PC-9 (cell line): Measurements from ENCODE around the gene NOXA1.

Experiments used
- EZH2 ChIP-seq: fragments of 200-600 bp; sonication (generic); IDR thresholded peaks from 2 replicates; pipeline ENCODE4 v1.8.0; 2017; ENCODE audit warnings: antibody characterized with exemption, low read depth
- TF ChIP-seq, protein P1 (sequence below): fragments of 200-600 bp; sonication (generic); conservative IDR thresholded peaks from 2 replicates; pipeline ENCODE4 v1.6.1; 2017; ENCODE audit warnings: mixed run types, antibody characterized with exemption, mild to moderate bottlenecking, moderate library complexity

DNA sequence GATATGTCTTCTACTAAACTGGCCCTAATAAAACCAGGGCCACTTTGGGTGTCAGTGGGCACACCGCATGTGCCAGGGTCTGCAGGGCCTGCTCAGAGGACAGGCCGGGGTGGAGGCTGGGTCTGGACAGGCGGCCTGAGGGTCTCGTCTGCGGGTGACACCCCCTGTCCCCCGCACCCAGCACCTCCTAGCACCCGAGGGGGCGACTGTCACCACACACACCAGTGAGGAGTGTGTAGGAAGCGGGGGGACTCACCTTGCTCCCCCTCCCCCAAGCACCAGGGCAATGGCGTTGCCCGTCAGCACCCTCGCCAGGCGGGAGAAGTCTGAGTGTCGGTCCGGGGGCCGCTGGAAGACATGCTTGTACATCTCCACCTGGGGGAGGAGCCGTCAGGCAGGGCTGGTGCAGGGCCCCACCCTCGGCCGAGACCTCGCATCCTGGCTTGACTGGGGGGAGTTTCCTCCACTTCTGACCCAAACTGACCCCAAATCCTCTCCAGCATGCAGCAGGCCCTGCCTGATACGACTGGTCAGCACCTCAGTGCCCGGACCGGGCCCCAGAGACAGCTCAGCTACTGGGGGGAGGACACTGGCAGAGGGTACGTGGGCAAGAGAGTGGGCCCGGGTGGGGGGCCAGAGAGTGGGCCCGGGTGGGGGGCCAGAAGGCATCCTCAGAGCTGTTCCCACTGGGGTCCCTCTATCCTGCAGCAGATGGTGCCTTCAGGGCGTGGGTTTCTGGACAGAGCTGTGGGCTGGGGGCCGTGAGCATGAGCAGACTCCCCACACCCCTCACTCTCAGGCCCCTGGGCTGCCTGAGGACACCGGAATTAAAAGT is 54.8 kb downstream of the NOXA1 start:
- TF ChIP-seq, protein P1, sequence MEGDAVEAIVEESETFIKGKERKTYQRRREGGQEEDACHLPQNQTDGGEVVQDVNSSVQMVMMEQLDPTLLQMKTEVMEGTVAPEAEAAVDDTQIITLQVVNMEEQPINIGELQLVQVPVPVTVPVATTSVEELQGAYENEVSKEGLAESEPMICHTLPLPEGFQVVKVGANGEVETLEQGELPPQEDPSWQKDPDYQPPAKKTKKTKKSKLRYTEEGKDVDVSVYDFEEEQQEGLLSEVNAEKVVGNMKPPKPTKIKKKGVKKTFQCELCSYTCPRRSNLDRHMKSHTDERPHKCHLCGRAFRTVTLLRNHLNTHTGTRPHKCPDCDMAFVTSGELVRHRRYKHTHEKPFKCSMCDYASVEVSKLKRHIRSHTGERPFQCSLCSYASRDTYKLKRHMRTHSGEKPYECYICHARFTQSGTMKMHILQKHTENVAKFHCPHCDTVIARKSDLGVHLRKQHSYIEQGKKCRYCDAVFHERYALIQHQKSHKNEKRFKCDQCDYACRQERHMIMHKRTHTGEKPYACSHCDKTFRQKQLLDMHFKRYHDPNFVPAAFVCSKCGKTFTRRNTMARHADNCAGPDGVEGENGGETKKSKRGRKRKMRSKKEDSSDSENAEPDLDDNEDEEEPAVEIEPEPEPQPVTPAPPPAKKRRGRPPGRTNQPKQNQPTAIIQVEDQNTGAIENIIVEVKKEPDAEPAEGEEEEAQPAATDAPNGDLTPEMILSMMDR = no peak
- TF ChIP-seq EZH2 = no peak
